GM23338 (cell line): ENCODE results near the gene FARS2. TPM values are rescaled to one million over a fixed set of nuclear protein-coding genes. Genes with fewer than 3 reads are reported as not detected.

Source experiments
- ATAC-seq: fragments of 200-7000 bp; cut with Tn5 transposase; 3 replicates; pipeline ENCODE4 v1.9.1; 2020
- DNase-seq: peaks from one replicate; pipeline ENCODE4 v3.0.0-alpha.2; 2015; ENCODE audit warnings: low spot score
- H2AFZ ChIP-seq: fragments of 200-600 bp; sonication (generic); 2 replicates; pipeline ENCODE4 v1.8.0; 2016; ENCODE audit warnings: antibody characterized with exemption, mild to moderate bottlenecking, moderate library complexity
- H3F3A ChIP-seq: fragments of 200-600 bp; sonication (generic); replicated peaks from 2 replicates; pipeline ENCODE4 v1.8.0; 2017; ENCODE audit warnings: antibody characterized with exemption, mixed run types, low read depth
- H3K27ac ChIP-seq: fragments of 200-600 bp; sonication (generic); 2 replicates; pipeline ENCODE4 v1.6.1; 2016; ENCODE audit warnings: low read depth
- H3K27me3 ChIP-seq: fragments of 200-600 bp; sonication (generic); 2 replicates; pipeline ENCODE4 v1.8.0; 2016; ENCODE audit warnings: mild to moderate bottlenecking, mixed run types, moderate library complexity; ENCODE audit not compliant: insufficient read depth
- H3K36me3 ChIP-seq: fragments of 200-600 bp; sonication (generic); 2 replicates; pipeline ENCODE4 v1.8.0; 2016; ENCODE audit warnings: mild to moderate bottlenecking; ENCODE audit not compliant: insufficient read depth
- H3K4me1 ChIP-seq: fragments of 200-600 bp; sonication (generic); 2 replicates; pipeline ENCODE4 v1.8.0; 2016; ENCODE audit warnings: mild to moderate bottlenecking, moderate library complexity; ENCODE audit not compliant: insufficient read depth
- H3K4me2 ChIP-seq: fragments of 200-600 bp; sonication (generic); 2 replicates; pipeline ENCODE4 v1.7.1; 2017; ENCODE audit warnings: mixed run types
- H3K4me3 ChIP-seq: fragments of 200-600 bp; sonication (generic); 2 replicates; pipeline ENCODE4 v1.6.1; 2016; ENCODE audit warnings: mixed run types
- H3K79me2 ChIP-seq: fragments of 200-600 bp; sonication (generic); replicated peaks from 2 replicates; pipeline ENCODE4 v1.8.0; 2017; ENCODE audit warnings: mild to moderate bottlenecking; ENCODE audit not compliant: insufficient read depth
- H3K9me2 ChIP-seq: fragments of 200-600 bp; sonication (generic); 2 replicates; pipeline ENCODE4 v1.8.0; 2017; ENCODE audit not compliant: insufficient read depth
- H4K20me1 ChIP-seq: fragments of 200-600 bp; sonication (generic); replicated peaks from 2 replicates; pipeline ENCODE4 v1.8.0; 2017; ENCODE audit warnings: mild to moderate bottlenecking; ENCODE audit not compliant: insufficient read depth
- H3K27ac Mint-ChIP-seq: 2 replicates; pipeline ENCODE4 v1.8.0; 2020; ENCODE audit warnings: inconsistent platforms, mild to moderate bottlenecking, moderate library complexity, mixed read lengths
- H3K27me3 Mint-ChIP-seq: 3 replicates; pipeline ENCODE4 v1.8.0; 2022; ENCODE audit warnings: low read depth, mild to moderate bottlenecking, moderate library complexity, mixed read lengths, inconsistent platforms; ENCODE audit not compliant: insufficient read depth, poor library complexity
- H3K36me3 Mint-ChIP-seq: 3 replicates; pipeline ENCODE4 v1.8.0; 2021; ENCODE audit warnings: low read depth, mild to moderate bottlenecking, inconsistent platforms, moderate library complexity, mixed read lengths
- H3K4me1 Mint-ChIP-seq: 3 replicates; pipeline ENCODE4 v1.8.0; 2020; ENCODE audit warnings: mild to moderate bottlenecking, inconsistent platforms, mixed read lengths
- H3K4me3 Mint-ChIP-seq: 3 replicates; pipeline ENCODE4 v1.8.0; 2021; ENCODE audit warnings: moderate library complexity, mild to moderate bottlenecking, inconsistent platforms, mixed read lengths
- H3K9me3 Mint-ChIP-seq: 3 replicates; pipeline ENCODE4 v1.8.0; 2020; ENCODE audit warnings: moderate library complexity, mild to moderate bottlenecking, inconsistent platforms, mixed read lengths
- CREB1 ChIP-seq: fragments of 250-450 bp; sonication (Bioruptor Pico); IDR thresholded peaks from 2 replicates; pipeline ENCODE4 v1.5.0; 2020; ENCODE audit warnings: low read depth, mild to moderate bottlenecking, moderate library complexity
- EZH2 ChIP-seq: fragments of 200-600 bp; sonication (generic); IDR thresholded peaks from one replicate; pipeline ENCODE4 v1.8.0; 2017; ENCODE audit warnings: antibody characterized with exemption, mild to moderate bottlenecking, low read depth; ENCODE audit not compliant: unreplicated experiment
- EZH2phosphoT487 ChIP-seq: fragments of 200-600 bp; sonication (generic); IDR thresholded peaks from one replicate; pipeline ENCODE4 v1.8.1; 2018; ENCODE audit warnings: antibody characterized with exemption; ENCODE audit not compliant: unreplicated experiment
- JUNB ChIP-seq: IDR thresholded peaks from one replicate; pipeline ENCODE4 v1.6.1; 2016; ENCODE audit warnings: antibody characterized with exemption; ENCODE audit not compliant: unreplicated experiment
- NANOG ChIP-seq: IDR thresholded peaks from 2 replicates; pipeline ENCODE4 v1.6.1; 2016; ENCODE audit warnings: antibody characterized with exemption, borderline replicate concordance
- POLR2AphosphoS5 ChIP-seq: IDR thresholded peaks from 2 replicates; pipeline ENCODE4 v1.6.1; 2016; ENCODE audit warnings: antibody characterized with exemption, low read depth
- STAT1 ChIP-seq: IDR thresholded peaks from one replicate; pipeline ENCODE4 v1.6.1; 2016; ENCODE audit warnings: antibody characterized with exemption; ENCODE audit not compliant: unreplicated experiment
- ZNF114 ChIP-seq: fragments of 250-450 bp; sonication (Bioruptor Pico); IDR thresholded peaks from 2 replicates; pipeline ENCODE4 v1.5.0; 2020; ENCODE audit warnings: mild to moderate bottlenecking, moderate library complexity
- ZNF331 ChIP-seq: fragments of 250-450 bp; sonication (Bioruptor Pico); IDR thresholded peaks from 2 replicates; pipeline ENCODE4 v1.5.0; 2020; ENCODE audit warnings: low read depth, mild to moderate bottlenecking, moderate library complexity
- polyA plus RNA-seq: library from polyadenylated mRNA; unstranded; fragments of >200 nt; fragmentation: Nextera tagmentation; extraction: Ambion mirVana; gene quantifications from 2 replicates; pipeline ENCODE4 v1.2.1, GENCODE V29; 2016
- total RNA-seq: library from RNA; depleted of rRNA; stranded (reverse); fragments of >200 nt; shearing (Covaris generic); gene quantifications from 2 replicates; pipeline ENCODE4 v1.2.3, GENCODE V29; 2014
- TF ChIP-seq, protein P1 (sequence below): IDR thresholded peaks from 2 replicates; pipeline ENCODE4 v1.6.1; 2016; ENCODE audit warnings: antibody characterized with exemption
- TF ChIP-seq, protein P2 (sequence below): fragments of 250-450 bp; sonication (Bioruptor Pico); IDR thresholded peaks from 2 replicates; pipeline ENCODE4 v1.5.0; 2020; ENCODE audit warnings: mild to moderate bottlenecking, moderate library complexity
- TF ChIP-seq, protein P3 (sequence below), 2 experiments: fragments of 200-600 bp in 1 of 2; sonication (generic) in 1 of 2; conservative IDR thresholded peaks; 2 replicates each; pipeline versions ENCODE4 v1.5.1 to v1.6.1; 2016 to 2017; ENCODE audit warnings: antibody characterized with exemption in 2 of 2, low read depth in 2 of 2, mild to moderate bottlenecking in 2 of 2, moderate library complexity in 1 of 2
- TF ChIP-seq, protein P4 (sequence below): IDR thresholded peaks from one replicate; pipeline ENCODE4 v1.6.1; 2018; ENCODE audit warnings: antibody characterized with exemption; ENCODE audit not compliant: unreplicated experiment

FARS2 gene
- total and polyA plus RNA-seq, 2 experiments from 2014 or later, result 7.6 to 19.0 TPM

DNA sequence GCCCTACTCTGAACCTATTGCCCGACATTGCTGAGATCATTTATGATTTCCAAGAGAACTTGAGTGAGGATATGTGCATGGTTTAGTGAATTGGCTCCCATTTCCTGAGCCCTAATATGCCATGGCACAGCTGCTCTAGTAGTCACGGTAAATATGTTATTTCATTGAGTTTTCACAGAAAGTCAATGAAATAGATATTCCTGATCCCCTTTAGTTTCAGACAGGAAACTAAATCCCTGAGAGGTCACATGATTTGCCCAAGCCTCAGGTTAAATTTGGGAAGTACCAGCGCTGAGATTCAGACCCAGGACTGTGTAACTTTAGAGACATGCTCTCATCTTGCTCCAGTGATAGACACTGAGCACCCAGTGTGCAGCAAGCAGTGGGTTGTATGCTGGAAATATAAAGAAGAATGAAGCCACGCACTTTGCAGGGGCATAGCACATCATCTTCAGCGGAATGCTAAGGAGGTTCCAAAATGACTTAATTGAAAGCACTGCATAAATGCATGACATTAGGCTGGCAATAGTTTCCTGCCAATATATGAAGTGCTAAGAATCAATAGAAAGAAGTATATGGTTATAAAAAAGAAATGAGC, 70.6 kb downstream of the FARS2 start:
- TF ChIP-seq, protein P1, sequence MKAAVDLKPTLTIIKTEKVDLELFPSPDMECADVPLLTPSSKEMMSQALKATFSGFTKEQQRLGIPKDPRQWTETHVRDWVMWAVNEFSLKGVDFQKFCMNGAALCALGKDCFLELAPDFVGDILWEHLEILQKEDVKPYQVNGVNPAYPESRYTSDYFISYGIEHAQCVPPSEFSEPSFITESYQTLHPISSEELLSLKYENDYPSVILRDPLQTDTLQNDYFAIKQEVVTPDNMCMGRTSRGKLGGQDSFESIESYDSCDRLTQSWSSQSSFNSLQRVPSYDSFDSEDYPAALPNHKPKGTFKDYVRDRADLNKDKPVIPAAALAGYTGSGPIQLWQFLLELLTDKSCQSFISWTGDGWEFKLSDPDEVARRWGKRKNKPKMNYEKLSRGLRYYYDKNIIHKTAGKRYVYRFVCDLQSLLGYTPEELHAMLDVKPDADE, result no peak
- TF ChIP-seq, protein P2, sequence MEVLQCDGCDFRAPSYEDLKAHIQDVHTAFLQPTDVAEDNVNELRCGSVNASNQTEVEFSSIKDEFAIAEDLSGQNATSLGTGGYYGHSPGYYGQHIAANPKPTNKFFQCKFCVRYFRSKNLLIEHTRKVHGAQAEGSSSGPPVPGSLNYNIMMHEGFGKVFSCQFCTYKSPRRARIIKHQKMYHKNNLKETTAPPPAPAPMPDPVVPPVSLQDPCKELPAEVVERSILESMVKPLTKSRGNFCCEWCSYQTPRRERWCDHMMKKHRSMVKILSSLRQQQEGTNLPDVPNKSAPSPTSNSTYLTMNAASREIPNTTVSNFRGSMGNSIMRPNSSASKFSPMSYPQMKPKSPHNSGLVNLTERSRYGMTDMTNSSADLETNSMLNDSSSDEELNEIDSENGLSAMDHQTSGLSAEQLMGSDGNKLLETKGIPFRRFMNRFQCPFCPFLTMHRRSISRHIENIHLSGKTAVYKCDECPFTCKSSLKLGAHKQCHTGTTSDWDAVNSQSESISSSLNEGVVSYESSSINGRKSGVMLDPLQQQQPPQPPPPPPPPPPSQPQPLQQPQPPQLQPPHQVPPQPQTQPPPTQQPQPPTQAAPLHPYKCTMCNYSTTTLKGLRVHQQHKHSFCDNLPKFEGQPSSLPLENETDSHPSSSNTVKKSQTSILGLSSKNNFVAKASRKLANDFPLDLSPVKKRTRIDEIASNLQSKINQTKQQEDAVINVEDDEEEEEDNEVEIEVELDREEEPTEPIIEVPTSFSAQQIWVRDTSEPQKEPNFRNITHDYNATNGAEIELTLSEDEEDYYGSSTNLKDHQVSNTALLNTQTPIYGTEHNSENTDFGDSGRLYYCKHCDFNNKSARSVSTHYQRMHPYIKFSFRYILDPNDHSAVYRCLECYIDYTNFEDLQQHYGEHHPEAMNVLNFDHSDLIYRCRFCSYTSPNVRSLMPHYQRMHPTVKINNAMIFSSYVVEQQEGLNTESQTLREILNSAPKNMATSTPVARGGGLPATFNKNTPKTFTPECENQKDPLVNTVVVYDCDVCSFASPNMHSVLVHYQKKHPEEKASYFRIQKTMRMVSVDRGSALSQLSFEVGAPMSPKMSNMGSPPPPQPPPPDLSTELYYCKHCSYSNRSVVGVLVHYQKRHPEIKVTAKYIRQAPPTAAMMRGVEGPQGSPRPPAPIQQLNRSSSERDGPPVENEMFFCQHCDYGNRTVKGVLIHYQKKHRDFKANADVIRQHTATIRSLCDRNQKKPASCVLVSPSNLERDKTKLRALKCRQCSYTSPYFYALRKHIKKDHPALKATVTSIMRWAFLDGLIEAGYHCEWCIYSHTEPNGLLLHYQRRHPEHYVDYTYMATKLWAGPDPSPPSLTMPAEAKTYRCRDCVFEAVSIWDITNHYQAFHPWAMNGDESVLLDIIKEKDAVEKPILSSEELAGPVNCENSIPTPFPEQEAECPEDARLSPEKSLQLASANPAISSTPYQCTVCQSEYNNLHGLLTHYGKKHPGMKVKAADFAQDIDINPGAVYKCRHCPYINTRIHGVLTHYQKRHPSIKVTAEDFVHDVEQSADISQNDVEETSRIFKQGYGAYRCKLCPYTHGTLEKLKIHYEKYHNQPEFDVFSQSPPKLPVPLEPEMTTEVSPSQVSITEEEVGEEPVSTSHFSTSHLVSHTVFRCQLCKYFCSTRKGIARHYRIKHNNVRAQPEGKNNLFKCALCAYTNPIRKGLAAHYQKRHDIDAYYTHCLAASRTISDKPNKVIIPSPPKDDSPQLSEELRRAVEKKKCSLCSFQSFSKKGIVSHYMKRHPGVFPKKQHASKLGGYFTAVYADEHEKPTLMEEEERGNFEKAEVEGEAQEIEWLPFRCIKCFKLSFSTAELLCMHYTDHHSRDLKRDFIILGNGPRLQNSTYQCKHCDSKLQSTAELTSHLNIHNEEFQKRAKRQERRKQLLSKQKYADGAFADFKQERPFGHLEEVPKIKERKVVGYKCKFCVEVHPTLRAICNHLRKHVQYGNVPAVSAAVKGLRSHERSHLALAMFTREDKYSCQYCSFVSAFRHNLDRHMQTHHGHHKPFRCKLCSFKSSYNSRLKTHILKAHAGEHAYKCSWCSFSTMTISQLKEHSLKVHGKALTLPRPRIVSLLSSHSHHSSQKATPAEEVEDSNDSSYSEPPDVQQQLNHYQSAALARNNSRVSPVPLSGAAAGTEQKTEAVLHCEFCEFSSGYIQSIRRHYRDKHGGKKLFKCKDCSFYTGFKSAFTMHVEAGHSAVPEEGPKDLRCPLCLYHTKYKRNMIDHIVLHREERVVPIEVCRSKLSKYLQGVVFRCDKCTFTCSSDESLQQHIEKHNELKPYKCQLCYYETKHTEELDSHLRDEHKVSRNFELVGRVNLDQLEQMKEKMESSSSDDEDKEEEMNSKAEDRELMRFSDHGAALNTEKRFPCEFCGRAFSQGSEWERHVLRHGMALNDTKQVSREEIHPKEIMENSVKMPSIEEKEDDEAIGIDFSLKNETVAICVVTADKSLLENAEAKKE, result no peak
- TF ChIP-seq POLR2AphosphoS5 (no peak), NANOG (no peak), EZH2phosphoT487 (no peak), CREB1 (CRISPR knock-in tag) (no peak), ZNF331 (CRISPR knock-in tag) (no peak), STAT1 (no peak), EZH2 (no peak), ZNF114 (CRISPR knock-in tag) (no peak), JUNB (no peak)
- TF ChIP-seq, protein P3, sequence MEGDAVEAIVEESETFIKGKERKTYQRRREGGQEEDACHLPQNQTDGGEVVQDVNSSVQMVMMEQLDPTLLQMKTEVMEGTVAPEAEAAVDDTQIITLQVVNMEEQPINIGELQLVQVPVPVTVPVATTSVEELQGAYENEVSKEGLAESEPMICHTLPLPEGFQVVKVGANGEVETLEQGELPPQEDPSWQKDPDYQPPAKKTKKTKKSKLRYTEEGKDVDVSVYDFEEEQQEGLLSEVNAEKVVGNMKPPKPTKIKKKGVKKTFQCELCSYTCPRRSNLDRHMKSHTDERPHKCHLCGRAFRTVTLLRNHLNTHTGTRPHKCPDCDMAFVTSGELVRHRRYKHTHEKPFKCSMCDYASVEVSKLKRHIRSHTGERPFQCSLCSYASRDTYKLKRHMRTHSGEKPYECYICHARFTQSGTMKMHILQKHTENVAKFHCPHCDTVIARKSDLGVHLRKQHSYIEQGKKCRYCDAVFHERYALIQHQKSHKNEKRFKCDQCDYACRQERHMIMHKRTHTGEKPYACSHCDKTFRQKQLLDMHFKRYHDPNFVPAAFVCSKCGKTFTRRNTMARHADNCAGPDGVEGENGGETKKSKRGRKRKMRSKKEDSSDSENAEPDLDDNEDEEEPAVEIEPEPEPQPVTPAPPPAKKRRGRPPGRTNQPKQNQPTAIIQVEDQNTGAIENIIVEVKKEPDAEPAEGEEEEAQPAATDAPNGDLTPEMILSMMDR (conservative IDR thresholded peaks at IDR 0.05; ENCODE audit: low read depth in 2 of 2), result no peak
- TF ChIP-seq, protein P4, sequence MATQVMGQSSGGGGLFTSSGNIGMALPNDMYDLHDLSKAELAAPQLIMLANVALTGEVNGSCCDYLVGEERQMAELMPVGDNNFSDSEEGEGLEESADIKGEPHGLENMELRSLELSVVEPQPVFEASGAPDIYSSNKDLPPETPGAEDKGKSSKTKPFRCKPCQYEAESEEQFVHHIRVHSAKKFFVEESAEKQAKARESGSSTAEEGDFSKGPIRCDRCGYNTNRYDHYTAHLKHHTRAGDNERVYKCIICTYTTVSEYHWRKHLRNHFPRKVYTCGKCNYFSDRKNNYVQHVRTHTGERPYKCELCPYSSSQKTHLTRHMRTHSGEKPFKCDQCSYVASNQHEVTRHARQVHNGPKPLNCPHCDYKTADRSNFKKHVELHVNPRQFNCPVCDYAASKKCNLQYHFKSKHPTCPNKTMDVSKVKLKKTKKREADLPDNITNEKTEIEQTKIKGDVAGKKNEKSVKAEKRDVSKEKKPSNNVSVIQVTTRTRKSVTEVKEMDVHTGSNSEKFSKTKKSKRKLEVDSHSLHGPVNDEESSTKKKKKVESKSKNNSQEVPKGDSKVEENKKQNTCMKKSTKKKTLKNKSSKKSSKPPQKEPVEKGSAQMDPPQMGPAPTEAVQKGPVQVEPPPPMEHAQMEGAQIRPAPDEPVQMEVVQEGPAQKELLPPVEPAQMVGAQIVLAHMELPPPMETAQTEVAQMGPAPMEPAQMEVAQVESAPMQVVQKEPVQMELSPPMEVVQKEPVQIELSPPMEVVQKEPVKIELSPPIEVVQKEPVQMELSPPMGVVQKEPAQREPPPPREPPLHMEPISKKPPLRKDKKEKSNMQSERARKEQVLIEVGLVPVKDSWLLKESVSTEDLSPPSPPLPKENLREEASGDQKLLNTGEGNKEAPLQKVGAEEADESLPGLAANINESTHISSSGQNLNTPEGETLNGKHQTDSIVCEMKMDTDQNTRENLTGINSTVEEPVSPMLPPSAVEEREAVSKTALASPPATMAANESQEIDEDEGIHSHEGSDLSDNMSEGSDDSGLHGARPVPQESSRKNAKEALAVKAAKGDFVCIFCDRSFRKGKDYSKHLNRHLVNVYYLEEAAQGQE, result no peak
- Histone ChIP-seq H3K27me3 (no peaks in the 10 kb centered on the region), H3K4me1 (peaks cover 3% of the 10 kb centered on the region; the same call in 1 of the 2 replicates), H2AFZ (no peak overlapping the region), H3K36me3 (no peaks in the 10 kb centered on the region), H3K4me2 (no peak overlapping the region), H3K27ac (no peak overlapping the region), H3F3A (no peaks in the 10 kb centered on the region), H3K79me2 (peaks cover 10% of the 10 kb centered on the region), H3K9me2 (no peaks in the 10 kb centered on the region), H3K4me3 (no peak overlapping the region), H4K20me1 (0 out of 2 replicates have a peak, but pooled peaks cover 3% of the 10 kb centered on the region)
- Mint-ChIP-seq H3K4me3 (no peak overlapping the region), H3K4me1 (peaks cover 2% of the 10 kb centered on the region; the same call in 2 of the 3 replicates), H3K36me3 (peaks cover 6% of the 10 kb centered on the region; the same call in 2 of the 3 replicates), H3K27ac (no peak overlapping the region; the same call in 1 of the 2 replicates), H3K9me3 (no peaks in the 10 kb centered on the region), H3K27me3 (peaks cover 3% of the 10 kb centered on the region)
- no peak for DNase-seq
- no peak for ATAC-seq
